Left lung (tissue), 10 donors: Measurements from ENCODE around the gene NCOA1. TPM values are rescaled to one million over a fixed set of nuclear protein-coding genes. Genes with fewer than 3 reads are reported as not detected.

Experiments used
- ATAC-seq: fragments of 200-7000 bp; cut with Tn5 transposase; one replicate; pipeline ENCODE4 v1.9.1; 2020; ENCODE audit warnings: moderate library complexity
- DNase-seq, 4 donors: peaks; one replicate each; pipeline ENCODE4 v3.0.0-alpha.2; 2013 to 2020
- H3K27ac ChIP-seq, 2 donors: fragments of 200-600 bp; sonication (generic) in 1 of 2; one replicate each; pipeline versions ENCODE4 v1.5.0 to v1.8.0; 2020 to 2021
- H3K27me3 ChIP-seq, 2 donors: fragments of 200-600 bp; sonication (generic) in 1 of 2; one replicate each; pipeline versions ENCODE4 v1.5.0 to v1.8.0; 2020 to 2021
- H3K36me3 ChIP-seq, 2 donors: fragments of 200-600 bp; sonication (generic) in 1 of 2; one replicate each; pipeline versions ENCODE4 v1.5.0 to v1.8.0; 2020 to 2021
- H3K4me1 ChIP-seq, 2 donors: fragments of 200-600 bp; one replicate each; pipeline ENCODE4 v1.8.0; 2021
- H3K4me3 ChIP-seq, 2 donors: fragments of 200-600 bp; sonication (generic) in 1 of 2; one replicate each; pipeline versions ENCODE4 v1.5.0 to v1.8.0; 2020 to 2021; ENCODE audit warnings: mild to moderate bottlenecking in 1 of 2
- H3K9me3 ChIP-seq, 2 donors: fragments of 200-600 bp; sonication (generic) in 1 of 2; one replicate each; pipeline versions ENCODE4 v1.5.0 to v1.8.0; 2020 to 2021
- intact Hi-C, 2 donors: fragments of 100-400 bp; cut with DNase I; formaldehyde crosslinking; loops; one replicate each; pipeline versions ENCODE4 v1.11.2 to v1.14.2; 2022
- polyA plus RNA-seq, 6 donors: library from polyadenylated mRNA; unstranded; fragments of 120-200 nt; gene quantifications; one replicate each; pipeline ENCODE4 v1.2.1, GENCODE V29; 2013; ENCODE audit not compliant: insufficient read length in 6 of 6
- total RNA-seq, 2 donors: library from RNA; stranded (reverse); fragmentation: NEBNext Ultra II Directional; extraction: Animal tissue kit (Norgen Biotek cat#: 25700); gene quantifications; one replicate each; pipeline ENCODE4 v1.2.1, GENCODE V29; 2021
- TF ChIP-seq, protein P1 (sequence below), 2 donors: fragments of 200-600 bp; sonication (generic) in 1 of 2; IDR thresholded peaks; one replicate each; pipeline versions ENCODE4 v1.5.0 to v1.8.0; 2021; ENCODE audit warnings: antibody characterized with exemption in 2 of 2
- donor health status: DM: no; HTN: yes; CAD: no.
- donor health status: DM: no; HTN: no; CAD: no.

Gene NCOA1
- total and polyA plus RNA-seq, 8 donors: 32.6 to 65.3 (median 59.7) TPM

GRCh38 chr2:24512404-24512803 is 21.4 kb downstream of the NCOA1 start:
- no peak overlapping the region for H3K4me3 ChIP-seq
- H3K9me3 ChIP-seq: no peaks in the 10 kb centered on the region
- ATAC-seq (peak; percentile 60), DNase-seq (no peak)
- H3K27ac ChIP-seq: no peak overlapping the region
- intact Hi-C loops: no loop called here
- peaks cover 8 to 56% of the 10 kb centered on the region in 2 donors for H3K4me1 ChIP-seq
- no peaks in the 10 kb centered on the region for H3K36me3 ChIP-seq
- TF ChIP-seq, protein P1, sequence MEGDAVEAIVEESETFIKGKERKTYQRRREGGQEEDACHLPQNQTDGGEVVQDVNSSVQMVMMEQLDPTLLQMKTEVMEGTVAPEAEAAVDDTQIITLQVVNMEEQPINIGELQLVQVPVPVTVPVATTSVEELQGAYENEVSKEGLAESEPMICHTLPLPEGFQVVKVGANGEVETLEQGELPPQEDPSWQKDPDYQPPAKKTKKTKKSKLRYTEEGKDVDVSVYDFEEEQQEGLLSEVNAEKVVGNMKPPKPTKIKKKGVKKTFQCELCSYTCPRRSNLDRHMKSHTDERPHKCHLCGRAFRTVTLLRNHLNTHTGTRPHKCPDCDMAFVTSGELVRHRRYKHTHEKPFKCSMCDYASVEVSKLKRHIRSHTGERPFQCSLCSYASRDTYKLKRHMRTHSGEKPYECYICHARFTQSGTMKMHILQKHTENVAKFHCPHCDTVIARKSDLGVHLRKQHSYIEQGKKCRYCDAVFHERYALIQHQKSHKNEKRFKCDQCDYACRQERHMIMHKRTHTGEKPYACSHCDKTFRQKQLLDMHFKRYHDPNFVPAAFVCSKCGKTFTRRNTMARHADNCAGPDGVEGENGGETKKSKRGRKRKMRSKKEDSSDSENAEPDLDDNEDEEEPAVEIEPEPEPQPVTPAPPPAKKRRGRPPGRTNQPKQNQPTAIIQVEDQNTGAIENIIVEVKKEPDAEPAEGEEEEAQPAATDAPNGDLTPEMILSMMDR (IDR thresholded peaks at IDR 0.05): no peak
- no peaks in the 10 kb centered on the region for H3K27me3 ChIP-seq

DNA sequence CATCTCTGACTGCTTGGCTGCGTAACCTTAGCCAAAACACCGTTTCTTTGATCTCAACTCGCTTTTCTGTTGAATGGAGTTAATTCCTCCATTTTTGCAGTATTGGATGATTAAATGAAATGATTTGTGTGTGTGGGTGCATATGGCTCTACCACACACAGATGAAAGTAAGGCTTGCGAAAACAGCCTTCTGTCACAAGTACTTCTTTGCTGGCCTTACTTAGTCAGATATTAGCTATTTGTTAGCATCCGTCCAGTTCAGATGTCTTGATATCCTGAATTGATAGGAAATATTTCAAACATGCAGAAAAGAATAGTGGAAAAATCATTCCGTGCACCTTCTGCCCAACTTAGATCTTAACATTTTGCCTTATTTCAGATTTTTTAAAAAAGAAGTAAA is 21.8 kb downstream of the NCOA1 start:
- TF ChIP-seq, protein P1 (IDR thresholded peaks at IDR 0.05): no peak
- H3K27ac ChIP-seq: no peak overlapping the region
- ATAC-seq (no peak), DNase-seq (no peak)
- intact Hi-C loops: no loop called here
- no peaks in the 10 kb centered on the region for H3K9me3 ChIP-seq
- no peaks in the 10 kb centered on the region for H3K36me3 ChIP-seq
- peaks cover 8 to 51% of the 10 kb centered on the region in 2 donors for H3K4me1 ChIP-seq
- H3K4me3 ChIP-seq: no peak overlapping the region
- no peaks in the 10 kb centered on the region for H3K27me3 ChIP-seq

- Histone ChIP-seq H3K4me3 (no peak overlapping the region), H3K9me3 (no peaks in the 10 kb centered on the region), H3K27ac (no peak overlapping the region), H3K36me3 (no peaks in the 10 kb centered on the region), H3K4me1 (peaks cover 8 to 45% of the 10 kb centered on the region in 2 donors), H3K27me3 (no peaks in the 10 kb centered on the region)
- no peak for DNase-seq
- TF ChIP-seq, protein P1 (IDR thresholded peaks at IDR 0.05): no peak
- peak; percentile 18 for ATAC-seq
- intact Hi-C loops: no loop called here
These were observed 22.4 kb downstream of the NCOA1 start for GRCh38 chr2:24513281-24514071.

GRCh38 chr2:24514820-24515219 is 23.8 kb downstream of the NCOA1 start:
- H3K9me3 ChIP-seq: no peaks in the 10 kb centered on the region
- intact Hi-C loops: no loop called here
- peaks cover 8 to 34% of the 10 kb centered on the region in 2 donors for H3K4me1 ChIP-seq
- H3K27me3 ChIP-seq: no peaks in the 10 kb centered on the region
- TF ChIP-seq, protein P1 (IDR thresholded peaks at IDR 0.05): no peak
- DNase-seq: no peak
- ATAC-seq: no peak
- no peak overlapping the region for H3K4me3 ChIP-seq
- H3K36me3 ChIP-seq: no peaks in the 10 kb centered on the region
- H3K27ac ChIP-seq: no peak overlapping the region

- no peak for ATAC-seq
- H3K4me3 ChIP-seq: no peak overlapping the region
- TF ChIP-seq, protein P1 (IDR thresholded peaks at IDR 0.05): no peak
These were observed 24.3 kb downstream of the NCOA1 start for GRCh38 chr2:24515335-24515734.

More at GRCh38 chr2:24515335-24515734, 24.3 kb downstream of the NCOA1 start:
- no peak for DNase-seq
- Histone ChIP-seq H3K9me3 (no peaks in the 10 kb centered on the region), H3K27me3 (no peaks in the 10 kb centered on the region), H3K36me3 (no peaks in the 10 kb centered on the region), H3K4me1 (peaks cover 8 to 33% of the 10 kb centered on the region in 2 donors), H3K27ac (no peak overlapping the region)
- intact Hi-C loops: no loop called here
